Adipocyte (in vitro differentiated cells): ENCODE measurements around the gene CDK4.
"Not testable (repeated sequence)": the region's sequence is repeated elsewhere in the genome, so short reads cannot be mapped to it uniquely, and the experiment has no call there.

Source experiments
- DNase-seq: peaks from one replicate; pipeline ENCODE4 v3.0.0-alpha.2; 2015; ENCODE audit warnings: low read depth
- H3K27me3 ChIP-seq: replicated peaks from 2 replicates; pipeline ENCODE4 v1.7.0; 2013; ENCODE audit warnings: mild to moderate bottlenecking, low read length, moderate library complexity; ENCODE audit not compliant: control insufficient read depth, insufficient read depth
- H3K36me3 ChIP-seq: 2 replicates; pipeline ENCODE4 v1.7.0; 2013; ENCODE audit warnings: low read length, mild to moderate bottlenecking, moderate library complexity; ENCODE audit not compliant: control insufficient read depth, insufficient read depth, severe bottlenecking
- H3K4me1 ChIP-seq: 2 replicates; pipeline ENCODE4 v1.7.0; 2013; ENCODE audit warnings: mild to moderate bottlenecking, low read length, moderate library complexity; ENCODE audit not compliant: control insufficient read depth, insufficient read depth
- H3K4me3 ChIP-seq: 2 replicates; pipeline ENCODE4 v1.7.0; 2013; ENCODE audit warnings: mild to moderate bottlenecking, low read length, moderate library complexity
- H3K9ac ChIP-seq: 2 replicates; pipeline ENCODE4 v1.7.0; 2013; ENCODE audit warnings: mild to moderate bottlenecking, low read length, moderate library complexity
- H3K9me3 ChIP-seq: 2 replicates; pipeline ENCODE4 v1.7.0; 2013; ENCODE audit warnings: mild to moderate bottlenecking, low read length, moderate library complexity; ENCODE audit not compliant: control insufficient read depth

Gene CDK4

DNA sequence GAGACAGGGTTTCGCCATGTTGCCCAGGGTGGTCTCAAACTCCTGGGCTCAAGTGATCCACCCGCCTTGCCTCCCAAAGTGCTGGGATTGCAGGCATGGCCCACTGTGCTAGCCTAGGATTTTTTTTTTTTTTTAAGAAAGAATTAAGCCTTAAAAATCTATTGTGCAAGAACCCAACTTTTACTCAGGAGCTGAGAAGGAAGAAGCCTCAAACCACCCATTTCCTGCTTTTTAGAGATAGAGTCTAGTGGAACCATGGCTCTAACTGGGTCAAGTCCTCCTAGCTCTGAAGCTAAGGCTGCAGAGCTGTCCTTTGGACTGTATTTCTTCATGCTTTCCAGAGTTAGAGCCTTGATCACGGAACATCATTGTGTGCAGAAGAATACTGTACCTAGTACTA, 29.1 kb upstream of the CDK4 start:
- no peaks in the 10 kb centered on the region for H3K27me3 ChIP-seq
- H3K36me3 ChIP-seq: peaks cover 19% of the 10 kb centered on the region
- no peak for DNase-seq
- H3K4me1 ChIP-seq: peaks cover 9% of the 10 kb centered on the region
- H3K9me3 ChIP-seq: no peaks in the 10 kb centered on the region
- no peak overlapping the region for H3K4me3 ChIP-seq
- no peak overlapping the region for H3K9ac ChIP-seq

DNA sequence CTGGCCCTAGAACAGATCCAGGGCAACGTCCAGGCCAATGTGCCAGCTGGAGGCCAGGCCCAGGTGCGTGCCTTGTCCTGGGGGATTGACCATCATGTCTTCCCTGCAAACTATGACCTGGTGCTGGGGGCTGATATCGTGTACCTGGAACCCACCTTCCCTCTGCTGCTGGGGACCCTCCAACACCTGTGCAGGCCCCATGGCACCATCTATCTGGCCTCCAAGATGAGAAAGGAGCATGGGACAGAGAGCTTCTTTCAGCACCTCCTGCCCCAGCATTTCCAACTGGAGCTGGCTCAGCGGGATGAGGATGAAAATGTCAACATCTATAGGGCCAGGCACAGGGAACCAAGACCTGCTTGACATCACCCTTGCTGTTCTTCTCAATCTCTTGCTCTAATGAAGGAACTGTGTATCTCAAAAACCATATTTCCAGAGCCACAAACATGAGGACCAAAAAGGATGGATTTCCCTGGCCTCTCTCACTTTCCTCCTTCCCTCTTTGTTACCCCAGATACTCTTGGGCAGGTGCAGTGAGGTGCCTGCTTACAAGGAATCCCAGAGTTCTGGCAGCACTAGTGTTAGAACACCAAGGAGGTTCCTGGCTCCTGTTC, 28.3 kb upstream of the CDK4 start:
- H3K36me3 ChIP-seq: peaks cover 19% of the 10 kb centered on the region
- no peak overlapping the region for H3K9ac ChIP-seq
- H3K4me3 ChIP-seq: no peak overlapping the region
- H3K27me3 ChIP-seq: no peaks in the 10 kb centered on the region
- H3K4me1 ChIP-seq: peaks cover 9% of the 10 kb centered on the region
- no peaks in the 10 kb centered on the region for H3K9me3 ChIP-seq
- no peak for DNase-seq

DNA sequence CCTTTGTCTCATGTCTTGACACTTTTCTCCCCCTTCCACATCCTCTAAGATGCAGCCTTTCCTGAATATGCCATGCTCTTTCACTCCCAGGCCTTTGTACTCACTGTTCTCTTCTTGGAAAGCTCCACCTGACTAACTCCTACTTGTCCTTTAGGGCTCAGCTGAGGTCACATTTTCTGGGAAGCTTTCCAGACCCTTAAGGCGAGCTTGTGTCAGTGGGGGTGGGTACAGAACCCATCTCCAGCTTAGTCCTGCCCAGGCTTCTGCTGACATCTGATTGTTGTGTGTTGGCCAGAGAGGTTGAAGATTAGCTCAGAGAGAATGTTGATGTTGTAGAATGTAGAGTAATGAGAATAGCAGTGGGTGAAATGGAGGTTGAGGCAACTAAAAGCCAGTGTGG, 27.6 kb upstream of the CDK4 start:
- H3K36me3 ChIP-seq: peaks cover 16% of the 10 kb centered on the region
- no peaks in the 10 kb centered on the region for H3K27me3 ChIP-seq
- no peak overlapping the region for H3K9ac ChIP-seq
- no peak overlapping the region for H3K4me3 ChIP-seq
- H3K4me1 ChIP-seq: peaks cover 9% of the 10 kb centered on the region
- no peak for DNase-seq
- no peaks in the 10 kb centered on the region for H3K9me3 ChIP-seq

DNA sequence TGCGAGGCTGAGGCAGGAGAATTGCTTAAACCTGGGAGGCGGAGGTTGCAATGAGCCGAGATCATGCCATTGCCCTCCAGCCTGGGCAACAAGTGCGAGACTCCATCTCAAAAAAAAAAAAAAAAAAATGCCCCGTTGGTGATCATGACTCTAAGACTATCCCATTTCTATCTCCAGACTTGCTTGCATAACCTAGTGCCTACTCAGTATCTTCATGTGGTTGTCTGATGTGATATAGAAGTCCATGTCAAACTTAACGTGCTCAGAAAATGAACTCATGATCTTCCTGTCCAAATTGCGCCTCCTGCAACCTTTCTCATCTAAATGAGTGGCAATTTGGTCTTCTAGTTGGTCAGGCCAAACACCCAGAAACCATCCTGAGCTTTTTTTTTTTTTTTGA, 25.8 kb upstream of the CDK4 start:
- Histone ChIP-seq H3K27me3 (no peaks in the 10 kb centered on the region), H3K9me3 (no peaks in the 10 kb centered on the region), H3K4me3 (no peak overlapping the region), H3K36me3 (peaks cover 11% of the 10 kb centered on the region), H3K4me1 (peaks cover 10% of the 10 kb centered on the region), H3K9ac (no peak overlapping the region)
- DNase-seq: no peak

DNA sequence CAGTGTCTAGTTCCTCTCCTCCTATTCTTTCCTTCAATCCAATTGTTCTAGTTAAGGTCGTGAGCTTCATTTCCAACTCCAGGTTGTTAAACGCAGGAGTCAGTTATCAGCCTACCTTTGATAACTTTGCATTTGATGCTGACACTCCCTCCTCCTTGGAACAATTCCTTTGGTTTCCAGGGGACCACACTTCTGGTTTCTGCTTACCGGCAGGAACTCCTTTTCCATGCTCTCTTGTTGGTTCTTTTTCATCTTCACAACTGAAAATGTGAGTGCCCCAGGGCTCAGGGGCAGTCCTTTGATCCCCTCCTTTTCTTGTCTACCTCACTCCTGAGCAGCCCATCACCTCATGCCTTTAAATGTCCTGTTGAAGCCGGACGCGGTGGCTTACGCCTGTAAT, 25.3 kb upstream of the CDK4 start:
- Histone ChIP-seq H3K4me1 (peaks cover 10% of the 10 kb centered on the region), H3K9ac (no peak overlapping the region), H3K36me3 (peaks cover 11% of the 10 kb centered on the region), H3K4me3 (no peak overlapping the region), H3K9me3 (no peaks in the 10 kb centered on the region), H3K27me3 (no peaks in the 10 kb centered on the region)
- no peak for DNase-seq

- Histone ChIP-seq H3K9ac (no peak overlapping the region), H3K9me3 (no peaks in the 10 kb centered on the region), H3K4me3 (no peak overlapping the region), H3K36me3 (peaks cover 11% of the 10 kb centered on the region), H3K27me3 (no peaks in the 10 kb centered on the region), H3K4me1 (peaks cover 14% of the 10 kb centered on the region)
- DNase-seq: no peak
These were observed 24.1 kb upstream of the CDK4 start for GRCh38 chr12:57776247-57776587.

DNA sequence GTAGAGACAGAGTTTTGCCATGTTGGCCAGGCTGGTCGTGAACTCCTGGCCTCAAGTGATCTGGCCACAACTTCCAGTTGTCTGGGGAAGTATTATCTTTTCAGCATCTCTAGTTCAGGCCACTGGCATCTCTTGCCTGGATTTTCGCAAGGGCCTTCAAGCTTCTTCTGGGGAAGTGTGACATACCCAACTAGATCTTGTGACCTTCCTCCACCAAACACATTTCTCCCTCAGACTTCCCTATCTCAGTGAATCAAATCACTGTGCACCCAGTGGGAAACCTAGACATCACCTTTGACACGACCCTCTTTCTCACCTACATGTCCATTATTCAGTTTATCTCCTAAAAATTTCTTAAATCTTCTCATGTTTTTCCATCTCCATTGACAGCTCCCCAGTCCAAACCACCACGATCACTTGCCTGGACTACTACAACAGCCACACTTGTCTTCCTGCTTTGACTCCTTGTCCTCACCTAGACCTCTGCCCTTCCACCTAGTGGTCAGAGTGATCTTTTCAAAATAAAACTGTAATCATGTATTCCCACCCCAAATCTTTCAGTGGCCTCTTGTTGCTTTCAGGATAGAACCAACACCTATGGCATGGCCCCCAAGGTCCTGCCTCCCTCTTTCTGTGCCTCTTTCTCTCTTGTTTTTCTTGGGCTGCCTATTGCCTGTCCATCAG, 23.6 kb upstream of the CDK4 start:
- H3K9ac ChIP-seq: no peak overlapping the region
- no peaks in the 10 kb centered on the region for H3K9me3 ChIP-seq
- peaks cover 12% of the 10 kb centered on the region for H3K36me3 ChIP-seq
- no peak for DNase-seq
- H3K27me3 ChIP-seq: no peaks in the 10 kb centered on the region
- no peak overlapping the region for H3K4me3 ChIP-seq
- peaks cover 19% of the 10 kb centered on the region for H3K4me1 ChIP-seq

GRCh38 chr12:57775044-57775443, 22.9 kb upstream of the CDK4 start:
- H3K36me3 ChIP-seq: peaks cover 15% of the 10 kb centered on the region
- no peaks in the 10 kb centered on the region for H3K27me3 ChIP-seq
- no peak overlapping the region for H3K4me3 ChIP-seq
- no peak overlapping the region for H3K9ac ChIP-seq
- H3K9me3 ChIP-seq: no peaks in the 10 kb centered on the region
- peaks cover 20% of the 10 kb centered on the region for H3K4me1 ChIP-seq
- DNase-seq: no peak

DNA sequence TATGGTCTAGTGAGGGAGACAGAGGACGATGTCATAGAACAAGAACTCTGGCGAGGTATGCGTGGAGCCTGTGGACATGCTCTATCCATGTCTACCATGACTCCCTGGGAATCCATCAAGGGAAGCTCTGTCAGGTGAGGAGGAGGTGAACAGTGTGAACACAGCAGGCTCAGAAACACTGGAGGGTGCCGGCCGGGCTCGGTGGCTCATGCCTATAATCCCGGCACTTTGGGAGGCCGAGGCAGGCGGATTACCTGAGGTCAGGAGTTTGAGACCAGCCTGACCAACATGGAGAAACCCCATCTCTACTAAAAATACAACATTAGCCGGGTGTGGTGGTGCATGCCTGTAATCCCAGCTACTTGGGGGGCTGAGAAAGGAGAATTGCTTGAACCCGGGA, 22.5 kb upstream of the CDK4 start:
- H3K4me3 ChIP-seq, H3K27me3 ChIP-seq, H3K9me3 ChIP-seq, DNase-seq, H3K9ac ChIP-seq: not testable (repeated sequence)
- Histone ChIP-seq H3K4me1 (peaks cover 19% of the 10 kb centered on the region), H3K36me3 (peaks cover 20% of the 10 kb centered on the region)

GRCh38 chr12:57772429-57773322, 20.6 kb upstream of the CDK4 start, which contains the start of gene EEF1AKMT3:
Gene EEF1AKMT3 (plus strand): TSS chr12:57772614. CDS start chr12:57772725, 111 bp downstream.
- peak within 1 kb of the TSS; percentile 95 for H3K4me3 ChIP-seq

DNA sequence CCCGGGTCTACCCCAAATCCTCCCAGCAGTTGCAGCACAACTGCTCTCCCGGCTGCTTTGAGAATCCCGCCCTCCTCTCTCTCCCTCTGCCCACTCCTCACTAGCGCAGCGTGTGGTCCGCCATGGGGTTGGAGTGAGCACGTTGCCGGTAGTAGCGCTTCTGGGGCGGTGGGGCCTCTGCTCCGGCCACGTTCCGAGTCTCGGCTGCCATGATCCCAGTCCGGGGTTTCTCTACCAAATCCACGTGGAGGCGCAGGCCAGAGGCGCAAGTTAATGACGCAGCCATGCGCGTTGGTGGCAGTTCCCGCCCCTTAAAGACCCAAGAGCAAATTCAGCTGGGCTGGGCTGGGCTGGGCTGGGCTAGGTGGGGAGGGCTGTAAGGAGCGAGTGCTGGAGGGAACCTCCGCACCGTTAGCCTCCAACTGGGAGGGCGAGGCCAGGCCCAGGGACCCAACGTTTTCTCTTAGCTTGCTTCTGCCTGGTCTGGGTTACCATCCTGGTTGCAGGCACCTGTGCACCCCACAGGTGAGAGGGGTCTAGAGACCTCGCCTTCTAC, 19.8 kb upstream of the CDK4 start, which contains the start of gene METTL1:
TSS of gene METTL1 (minus strand) at position 233 of the 556 bp plus-strand sequence. CDS start at position 211, 22 bp downstream.
- peaks cover 35% of the 10 kb centered on the region for H3K36me3 ChIP-seq
- H3K9me3 ChIP-seq: no peaks in the 10 kb centered on the region
- peak within 1 kb of the TSS; percentile 94 for H3K9ac ChIP-seq
- peaks cover 22% of the 10 kb centered on the region for H3K4me1 ChIP-seq
- peak within 1 kb of the TSS; percentile 95 for H3K4me3 ChIP-seq
- H3K27me3 ChIP-seq: peaks cover 7% of the 10 kb centered on the region
- DNase-seq: peak; percentile 98

More at GRCh38 chr12:57772429-57773322, 20.6 kb upstream of the CDK4 start, which contains the start of gene EEF1AKMT3:
- peak; percentile 75 for DNase-seq
- H3K9ac ChIP-seq: peak within 1 kb of the TSS; percentile 94
- H3K36me3 ChIP-seq: peaks cover 35% of the 10 kb centered on the region
- no peaks in the 10 kb centered on the region for H3K9me3 ChIP-seq
- no peaks in the 10 kb centered on the region for H3K27me3 ChIP-seq
- H3K4me1 ChIP-seq: peaks cover 16% of the 10 kb centered on the region
